HepG2 (cell line): ENCODE results near the gene ALDH3A2. TPM values are rescaled to one million over a fixed set of nuclear protein-coding genes. Genes with fewer than 3 reads are reported as not detected.

Experiments
- ARNTL ChIP-seq: sonication (generic); formaldehyde crosslinking; IDR thresholded peaks from 2 replicates; pipeline ENCODE4 v1.4.0; 2020; ENCODE audit warnings: mild to moderate bottlenecking, missing genetic modification reagents
- CSRNP2 ChIP-seq: sonication (generic); formaldehyde crosslinking; conservative IDR thresholded peaks from 2 replicates; pipeline ENCODE4 v1.8.0; 2022; ENCODE audit warnings: low read depth, missing genetic modification reagents
- HMG20A ChIP-seq: IDR thresholded peaks from 2 replicates; pipeline ENCODE4 v1.6.1; 2016; ENCODE audit warnings: borderline replicate concordance
- MNT ChIP-seq: fragments of 450-650 bp; IDR thresholded peaks from 2 replicates; pipeline ENCODE4 v1.6.1; 2016
- SAFB2 ChIP-seq: sonication (generic); formaldehyde crosslinking; IDR thresholded peaks from 2 replicates; pipeline ENCODE4 v1.5.1; 2020; ENCODE audit warnings: missing genetic modification reagents, low read depth, mild to moderate bottlenecking, borderline replicate concordance
- SRSF1 ChIP-seq: fragments of 200-400 bp; formaldehyde crosslinking; optimal IDR thresholded peaks from 2 replicates; pipeline ENCODE3; 2017; ENCODE audit warnings: mild to moderate bottlenecking, low read depth, low read length, moderate library complexity
- TGIF2 ChIP-seq: IDR thresholded peaks from 2 replicates; pipeline ENCODE4 v1.6.1; 2016; ENCODE audit warnings: control low read depth, missing compliant biosample characterization
- THAP7 ChIP-seq: sonication (generic); formaldehyde crosslinking; IDR thresholded peaks from 2 replicates; pipeline ENCODE4 v1.8.1; 2023; ENCODE audit warnings: mild to moderate bottlenecking, missing genetic modification reagents
- TOE1 ChIP-seq: sonication (generic); formaldehyde crosslinking; IDR thresholded peaks from 2 replicates; pipeline ENCODE4 v1.4.0; 2020; ENCODE audit warnings: mild to moderate bottlenecking, missing genetic modification reagents
- TP53 ChIP-seq: sonication (generic); formaldehyde crosslinking; conservative IDR thresholded peaks from 2 replicates; pipeline ENCODE4 v1.4.0; 2020; ENCODE audit warnings: missing genetic modification reagents
- TSC22D2 ChIP-seq: sonication (generic); formaldehyde crosslinking; IDR thresholded peaks from 2 replicates; pipeline ENCODE4 v1.5.1; 2020; ENCODE audit warnings: missing genetic modification reagents, mild to moderate bottlenecking, borderline replicate concordance
- ZBTB10 ChIP-seq: sonication (generic); formaldehyde crosslinking; IDR thresholded peaks from 2 replicates; pipeline ENCODE4 v1.4.0; 2020; ENCODE audit warnings: missing genetic modification reagents, borderline replicate concordance
- ZBTB26 ChIP-seq: IDR thresholded peaks from 2 replicates; pipeline ENCODE4 v1.6.1; 2016; ENCODE audit warnings: missing compliant biosample characterization, missing genetic modification reagents, borderline replicate concordance
- ZBTB46 ChIP-seq: sonication (generic); formaldehyde crosslinking; IDR thresholded peaks from 2 replicates; pipeline ENCODE4 v1.4.0; 2020; ENCODE audit warnings: mild to moderate bottlenecking, missing genetic modification reagents, borderline replicate concordance
- ZFP1 ChIP-seq: IDR thresholded peaks from 2 replicates; pipeline ENCODE4 v1.6.1; 2016
- ZFP36L1 ChIP-seq: sonication (generic); formaldehyde crosslinking; IDR thresholded peaks from 2 replicates; pipeline ENCODE4 v1.8.0; 2022; ENCODE audit warnings: mild to moderate bottlenecking, missing genetic modification reagents, moderate library complexity
- ZFX ChIP-seq: sonication (generic); formaldehyde crosslinking; IDR thresholded peaks from 2 replicates; pipeline ENCODE4 v1.4.0; 2020; ENCODE audit warnings: mild to moderate bottlenecking, low read depth, missing genetic modification reagents, moderate library complexity
- ZNF317 ChIP-seq: sonication (generic); formaldehyde crosslinking; IDR thresholded peaks from 2 replicates; pipeline ENCODE4 v1.5.0; 2020; ENCODE audit warnings: mild to moderate bottlenecking, missing genetic modification reagents
- ZNF891 ChIP-seq: sonication (generic); formaldehyde crosslinking; IDR thresholded peaks from 2 replicates; pipeline ENCODE4 v1.5.0; 2020; ENCODE audit warnings: mild to moderate bottlenecking, missing genetic modification reagents
- polyA plus RNA-seq, 8 experiments: library from polyadenylated mRNA; depleted of rRNA in 3 of 8; stranded (reverse) in 7 of 8; unstranded in 1 of 8; fragments of >200 nt; fragmentation: Illumina TruSeq in 4 of 8; extraction: Trizol in 4 of 8; gene quantifications; 2 replicates each; pipeline versions ENCODE4 v1.2.1 to v1.2.3, GENCODE V29; 2011 to 2016; ENCODE audit warnings: low read depth in 4 of 8, missing spikeins in 1 of 8, mixed read lengths in 1 of 8; ENCODE audit not compliant: insufficient read depth in 1 of 8
- total RNA-seq, 5 experiments: library from RNA; depleted of rRNA; stranded (reverse); fragments of >200 nt; fragmentation: Illumina TruSeq; extraction: Trizol; gene quantifications; 2 replicates each; pipeline ENCODE4 v1.2.3, GENCODE V29; 2016; ENCODE audit warnings: low read depth in 1 of 5

Gene ALDH3A2
- total and polyA plus RNA-seq, 2 of the 13 experiments (the other 11 are each of a cell fraction or from before 2014, with no cell fraction given), result 80.8 to 180 TPM

- TF ChIP-seq CSRNP2 (CRISPR knock-in tag) (no peak), MNT (no peak), ZBTB46 (CRISPR knock-in tag) (no peak), TGIF2 (peak; percentile 43; the same call in 1 of the 2 replicates), ZFX (CRISPR knock-in tag) (no peak; the same call in none of the 2 replicates), ZBTB10 (CRISPR knock-in tag) (no peak), ZNF891 (no peak), TOE1 (CRISPR knock-in tag) (no peak), HMG20A (CRISPR knock-in tag) (peak; percentile 90), SRSF1 (no peak), ZFP36L1 (CRISPR knock-in tag) (no peak), SAFB2 (CRISPR knock-in tag) (no peak), THAP7 (no peak), ZBTB26 (no peak), ZNF317 (CRISPR knock-in tag) (0 out of 2 replicates have a peak, but pooled peaks have one; percentile 54), ZFP1 (CRISPR knock-in tag) (peak; percentile 72; the same call in 1 of the 2 replicates), ARNTL (CRISPR knock-in tag) (no peak; the same call in 1 of the 2 replicates), TSC22D2 (CRISPR knock-in tag) (peak; percentile 85; the same call in 1 of the 2 replicates), TP53 (no peak)
Observed at GRCh38 chr17:19660219-19660870, 11.8 kb downstream of the ALDH3A2 start (continued).
